LHCN-M2 (cell line): ENCODE measurements around the gene ZWINT. TPM values are rescaled to one million over a fixed set of nuclear protein-coding genes. Genes with fewer than 3 reads are reported as not detected.
A peak's percentile ranks its signal among the peaks of the same experiment; 100 is the strongest.

Experiments used
- DNase-seq: peaks from one replicate; pipeline ENCODE4 v3.0.0-alpha.2; 2012; ENCODE audit warnings: low read depth
- polyA plus RNA-seq: library from polyadenylated mRNA; unstranded; fragments of >200 nt; gene quantifications from one replicate; pipeline ENCODE4 v1.2.1, GENCODE V29; 2012; ENCODE audit warnings: missing spikeins
- total RNA-seq: library from RNA; depleted of rRNA; stranded (reverse); fragments of >200 nt; gene quantifications from 2 replicates; pipeline ENCODE4 v1.2.3, GENCODE V29; 2014; rRNA removed

ZWINT gene
- total RNA-seq, result 138 and 146 TPM in 2 replicates
- 51.4 TPM for polyA plus RNA-seq

- DNase-seq, result peak; percentile 94
Observed at GRCh38 chr10:56360967-56361612, at the start of gene ZWINT. Gene ZWINT, minus strand, starts transcription at chr10:56361259. Its CDS starts 23 bp downstream, at chr10:56361236.

- no peak for DNase-seq
Observed at GRCh38 chr10:56383806-56384205, 22.7 kb upstream of the ZWINT start.

- peak; percentile 11 for DNase-seq
Observed at GRCh38 chr10:56370217-56371113, 9.4 kb upstream of the ZWINT start.

GRCh38 chr10:56360583-56360966 lies 484 bp downstream of the ZWINT start:
- no peak for DNase-seq

- no peak for DNase-seq
Observed at GRCh38 chr10:56359837-56360236, 1.2 kb downstream of the ZWINT start.

- no peak for DNase-seq
Observed at GRCh38 chr10:56357018-56357417, 4.0 kb downstream of the ZWINT start.

GRCh38 chr10:56351909-56352630 lies 9.0 kb downstream of the ZWINT start:
- no peak for DNase-seq

GRCh38 chr10:56349611-56350010 lies 11.4 kb downstream of the ZWINT start:
- DNase-seq, result no peak

- DNase-seq, result no peak
Observed at GRCh38 chr10:56348101-56348500, 13.0 kb downstream of the ZWINT start.

GRCh38 chr10:56346845-56347415 lies 14.1 kb downstream of the ZWINT start:
- DNase-seq, result peak; percentile 20

GRCh38 chr10:56341612-56342011 lies 19.4 kb downstream of the ZWINT start:
- no peak for DNase-seq

- no peak for DNase-seq
Observed at GRCh38 chr10:56329961-56330360, 31.1 kb downstream of the ZWINT start.

GRCh38 chr10:56327118-56327517 lies 33.9 kb downstream of the ZWINT start:
- no peak for DNase-seq

- DNase-seq, result peak; percentile 4
Observed at GRCh38 chr10:56319386-56319785, 41.7 kb downstream of the ZWINT start.

GRCh38 chr10:56318816-56319215 lies 42.2 kb downstream of the ZWINT start:
- DNase-seq, result no peak

GRCh38 chr10:56317603-56318002 lies 43.5 kb downstream of the ZWINT start:
- no peak for DNase-seq

GRCh38 chr10:56316603-56317002 lies 44.5 kb downstream of the ZWINT start:
- DNase-seq, result no peak
